Measurements from ENCODE around the gene BCAS3.
"Not testable (repeated sequence)": the region's sequence is repeated elsewhere in the genome, so short reads cannot be mapped to it uniquely, and the experiment has no call there.

The BCAS3 gene

DNA sequence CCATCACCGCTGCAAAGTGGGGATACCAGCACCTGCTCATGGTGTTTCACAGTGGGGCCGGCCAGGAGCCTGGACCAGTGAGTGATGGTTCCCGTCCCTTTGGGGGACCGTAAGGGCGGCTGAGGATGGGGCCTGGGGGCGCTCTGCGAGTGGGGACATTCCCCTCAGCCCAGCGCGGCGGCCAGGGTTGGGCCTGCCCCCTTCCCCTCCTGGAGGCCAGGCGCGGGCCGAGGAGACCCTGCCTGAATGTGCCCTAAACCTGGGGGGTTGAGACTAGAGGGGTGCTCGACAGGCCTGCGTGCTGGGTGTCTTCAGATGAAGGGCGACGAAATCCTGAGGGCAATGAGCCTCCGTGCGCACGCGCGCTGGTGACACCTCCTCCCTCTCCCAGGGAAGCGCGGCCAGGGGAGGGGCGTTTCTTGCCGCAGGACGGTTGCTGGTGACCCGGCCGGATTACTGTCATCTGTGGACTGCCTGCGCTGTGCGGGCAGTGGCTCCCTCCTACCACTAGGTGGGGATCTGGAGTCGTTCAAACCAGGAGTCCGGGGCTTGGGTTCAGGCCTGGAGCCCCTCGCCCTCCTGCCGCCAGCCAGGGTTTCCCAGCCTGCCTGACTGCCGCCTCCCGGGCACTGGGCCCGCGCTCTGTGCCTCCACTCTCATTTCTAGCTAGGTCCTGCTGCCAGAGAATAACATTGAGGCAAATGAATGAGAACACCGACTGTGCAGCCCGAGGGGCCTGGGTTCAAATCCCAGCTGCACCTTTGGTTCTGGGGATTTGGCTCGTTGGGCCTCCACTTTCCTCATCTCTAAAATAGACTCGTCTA, 739.1 kb downstream of the BCAS3 start:
- peak; percentile 66 for DNase-seq

DNA sequence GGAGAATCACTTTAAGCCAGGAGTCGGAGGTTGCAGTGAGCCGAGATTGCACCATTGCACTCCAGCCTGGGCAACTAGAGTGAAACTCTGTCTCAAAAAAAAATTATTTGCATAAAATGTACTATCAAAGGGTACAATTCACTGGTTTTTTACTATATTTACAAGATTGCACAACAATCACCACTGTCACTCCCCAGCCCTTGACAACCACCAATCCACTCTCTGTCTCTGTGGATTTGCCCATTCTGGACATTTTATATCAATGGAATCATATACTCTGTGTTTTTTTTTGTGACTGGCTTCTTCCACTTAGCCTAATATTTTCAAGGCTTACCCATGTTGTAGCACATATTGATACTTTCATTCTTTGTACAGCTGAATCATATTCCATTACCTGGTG, 740.8 kb downstream of the BCAS3 start:
- no peak for DNase-seq

- DNase-seq = no peak
Observed at GRCh38 chr17:61419496-61420046, 741.9 kb downstream of the BCAS3 start.

DNA sequence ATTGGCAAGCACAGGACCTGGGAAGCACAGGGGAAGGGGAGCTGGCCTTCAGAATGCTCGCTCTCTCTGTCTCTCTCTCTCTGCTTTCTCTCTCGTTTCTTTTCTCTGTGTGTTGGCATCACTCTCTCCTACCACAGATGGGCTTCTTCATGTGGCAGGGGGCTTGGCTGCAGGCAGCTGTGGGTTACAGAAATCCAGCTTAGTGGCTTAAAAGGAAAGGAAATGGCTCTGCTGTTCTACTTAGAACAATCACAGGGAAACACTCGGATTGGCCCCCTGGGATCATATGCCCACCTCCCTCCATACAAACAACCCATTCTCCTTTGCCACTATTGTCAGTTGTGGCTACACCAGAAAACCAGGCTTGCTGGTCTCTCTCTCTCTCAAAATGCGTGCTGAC, 742.4 kb downstream of the BCAS3 start:
- DNase-seq = no peak

GRCh38 chr17:61420745-61421398, 743.2 kb downstream of the BCAS3 start:
- no peak for DNase-seq

DNA sequence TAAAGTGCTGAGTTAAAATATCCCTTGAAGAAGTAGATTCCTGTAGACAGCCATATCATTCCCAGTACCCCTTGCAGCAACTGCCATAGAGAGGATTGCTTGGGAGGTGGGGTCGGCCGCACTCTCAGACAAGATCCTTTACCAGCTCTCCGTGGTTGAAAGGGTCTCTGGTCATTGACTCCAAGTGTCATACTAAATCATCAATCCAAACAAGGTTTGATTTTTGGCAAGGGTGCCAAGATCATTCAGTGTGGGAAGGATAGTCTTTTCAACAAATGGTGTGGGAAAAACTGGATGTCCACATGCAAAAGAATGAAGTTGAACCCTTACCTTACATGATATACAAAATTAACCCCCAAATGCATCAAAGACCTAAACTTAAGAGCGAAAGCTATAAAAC, 743.8 kb downstream of the BCAS3 start:
- DNase-seq = no peak

DNA sequence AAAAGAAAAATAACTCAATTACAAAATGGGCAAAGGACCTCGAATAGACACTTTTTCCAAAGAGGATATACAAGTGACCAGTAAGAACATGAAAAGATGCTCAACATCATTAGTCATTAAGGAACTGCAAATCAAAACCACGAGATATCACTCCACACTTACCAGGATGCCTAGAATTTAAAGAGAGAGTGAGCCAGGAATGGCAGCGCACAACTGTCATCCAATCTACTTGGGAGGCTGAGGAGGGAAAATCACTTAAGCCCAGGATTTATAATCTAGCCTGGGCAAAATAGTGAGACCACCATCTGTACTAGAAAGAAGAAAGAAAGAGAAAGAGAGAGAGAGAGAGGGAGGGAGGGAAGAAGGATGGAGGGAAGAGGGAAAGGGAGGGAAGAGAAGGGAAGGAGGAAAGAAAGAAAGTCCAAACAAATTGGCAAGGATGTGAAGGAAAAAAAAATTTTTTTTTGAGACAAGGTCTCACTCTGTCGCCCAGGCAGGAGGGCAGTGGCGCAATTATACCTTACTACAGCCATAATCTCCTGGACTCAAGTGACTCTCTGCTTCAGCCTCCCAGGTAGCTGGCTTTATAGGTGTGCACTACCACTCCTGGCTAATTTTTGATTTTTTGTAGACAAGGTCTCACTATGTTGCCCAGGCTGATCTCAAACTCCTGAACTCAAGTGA, 744.6 kb downstream of the BCAS3 start:
- DNase-seq = no peak

GRCh38 chr17:61422869-61423268, 745.2 kb downstream of the BCAS3 start:
- DNase-seq = no peak

- no peak for DNase-seq
Observed at GRCh38 chr17:61423967-61424649, 746.5 kb downstream of the BCAS3 start.

DNA sequence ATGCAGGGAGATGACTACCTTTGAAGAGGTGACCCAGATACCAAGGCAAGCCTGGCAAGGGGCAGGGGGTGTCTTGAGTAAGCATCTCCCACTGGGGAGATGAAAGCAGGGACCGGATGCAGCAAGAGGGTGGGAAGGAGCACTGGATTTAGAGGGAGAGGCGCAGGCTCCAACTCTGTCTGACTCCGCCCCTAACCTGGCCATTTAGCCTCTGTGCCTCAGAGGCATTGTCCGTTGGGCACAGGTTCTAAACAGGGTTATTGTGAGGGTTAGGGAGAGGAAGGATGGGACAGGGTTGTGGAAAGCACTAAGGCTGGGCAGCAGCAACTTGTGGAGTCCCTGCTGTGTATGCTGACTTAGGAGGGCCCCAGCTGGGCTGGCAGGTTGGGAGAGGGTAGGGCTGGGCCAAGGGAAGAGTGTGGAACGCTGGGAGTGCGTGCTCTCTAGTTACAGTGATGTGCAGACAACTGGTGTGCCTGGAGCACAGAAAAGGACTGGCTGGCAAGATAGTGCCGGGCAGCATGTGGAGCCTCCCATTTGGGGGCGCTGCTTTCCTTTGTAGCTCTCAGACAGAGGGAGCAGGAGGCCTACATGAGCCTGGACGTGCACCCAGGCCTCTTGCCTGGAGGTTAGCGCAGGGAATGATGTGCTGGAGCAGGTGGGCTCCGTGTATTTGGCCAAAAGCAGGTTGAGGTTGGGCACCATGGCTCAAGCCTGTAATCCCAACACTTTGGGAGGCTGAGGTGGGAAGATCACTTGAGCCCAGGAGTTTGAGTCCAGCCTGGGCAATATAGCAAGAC, 748.2 kb downstream of the BCAS3 start:
- DNase-seq = peak; percentile 14

GRCh38 chr17:61426482-61427304, 749.0 kb downstream of the BCAS3 start:
- no peak for DNase-seq

DNA sequence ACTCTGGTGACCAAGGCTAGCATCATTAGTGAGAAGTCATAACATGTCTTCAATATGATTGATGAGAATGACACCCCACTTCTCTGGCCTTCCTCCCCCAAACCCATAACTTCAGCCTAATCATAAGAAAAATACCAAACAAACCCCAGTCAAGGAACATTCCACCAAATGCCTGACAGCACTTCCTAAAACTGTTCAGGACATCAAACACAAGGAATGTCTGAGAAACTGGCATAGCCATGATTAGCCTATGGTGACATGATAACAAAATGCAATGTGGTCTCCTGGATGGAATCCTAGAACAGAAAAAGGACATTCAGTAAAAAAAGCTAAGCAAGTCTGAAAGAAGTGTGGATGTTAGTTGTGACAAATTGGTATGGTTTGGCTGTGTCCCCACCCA, 749.9 kb downstream of the BCAS3 start:
- no peak for DNase-seq

- no peak for DNase-seq
Observed at GRCh38 chr17:61429274-61429673, 751.6 kb downstream of the BCAS3 start.

- not testable (repeated sequence) for DNase-seq
Observed at GRCh38 chr17:61429831-61430230, 752.2 kb downstream of the BCAS3 start.

- DNase-seq = no peak
Observed at GRCh38 chr17:61431594-61432311, 754.1 kb downstream of the BCAS3 start.

DNA sequence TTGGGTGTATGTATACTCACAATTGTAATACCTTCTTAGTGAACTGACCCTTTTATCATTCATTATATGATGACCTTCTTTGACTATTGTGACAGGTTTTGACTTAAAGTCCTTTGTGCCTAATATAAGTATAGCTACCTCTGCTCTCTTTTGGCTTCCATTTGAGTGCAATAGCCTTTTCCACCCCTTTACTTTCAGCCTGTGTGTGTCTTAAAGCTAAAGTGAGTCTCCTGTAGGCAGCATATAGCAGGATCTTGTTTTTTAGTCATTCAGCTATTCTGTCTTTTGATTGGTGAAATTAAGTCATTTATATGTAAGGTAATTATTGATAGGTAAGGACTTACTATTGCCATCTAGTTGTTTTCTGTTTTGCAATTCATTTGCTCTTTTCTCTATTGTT, 758.6 kb downstream of the BCAS3 start:
- no peak for DNase-seq

DNA sequence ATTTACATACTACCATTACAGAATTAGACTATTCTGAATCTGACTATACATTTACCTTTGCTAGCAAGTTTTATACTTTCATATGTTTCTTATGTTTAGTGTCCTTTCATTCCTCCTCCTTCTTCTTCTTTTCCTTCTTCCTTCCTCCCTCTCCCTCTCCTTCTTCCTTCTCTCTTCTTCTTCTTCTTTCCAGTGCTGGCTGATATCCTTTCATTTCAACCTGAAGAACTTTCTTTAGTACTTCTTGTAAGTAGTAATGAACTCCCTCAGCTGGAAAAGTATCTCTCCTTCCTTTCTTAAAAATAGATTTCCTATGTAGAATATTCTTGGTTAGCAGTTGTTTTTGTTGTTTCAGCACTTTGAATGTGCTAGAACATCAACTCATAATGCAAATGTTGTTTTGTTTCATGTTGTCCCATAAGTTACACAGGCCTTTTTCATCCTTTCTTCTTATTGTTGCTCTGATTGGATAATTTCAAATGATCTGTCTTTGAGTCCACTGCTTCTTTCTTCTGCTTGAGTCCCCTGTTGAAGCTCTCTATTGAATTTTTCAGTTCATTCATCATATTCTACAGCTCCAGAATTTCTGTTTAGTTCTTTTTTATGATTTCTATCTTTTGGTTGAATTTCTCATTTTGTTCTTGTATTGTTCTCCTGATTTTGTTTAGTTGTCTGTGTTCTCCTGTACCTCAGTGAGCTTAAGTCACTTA, 759.5 kb downstream of the BCAS3 start:
- DNase-seq = no peak

GRCh38 chr17:61440697-61441096, 763.0 kb downstream of the BCAS3 start:
- no peak for DNase-seq

DNA sequence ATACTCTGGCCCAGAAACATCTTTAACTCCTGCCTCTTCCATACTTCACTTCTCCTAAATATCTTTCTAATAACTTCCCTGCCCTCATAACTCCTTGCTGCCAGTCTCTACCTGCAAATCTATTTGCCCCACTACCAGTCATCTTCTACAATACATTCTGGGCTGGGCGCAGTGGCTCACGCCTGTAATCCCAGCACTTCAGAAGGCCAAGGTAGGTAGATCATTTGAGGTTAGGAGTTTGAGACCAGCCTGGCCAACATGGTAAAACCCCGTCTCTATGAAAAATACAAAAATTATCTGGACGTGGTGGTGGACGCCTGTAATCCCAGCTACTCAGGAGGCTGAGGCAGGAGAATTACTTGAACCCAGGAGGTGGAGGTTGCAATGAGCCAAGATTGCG, 763.9 kb downstream of the BCAS3 start:
- not testable (repeated sequence) for DNase-seq

Data from NCI-H1694 treated with DMSO at 0.1 percent for 48 hours (cell line).